ACC112 (cell line): Measurements from ENCODE around the gene CDKN3.

Source experiments
- H2AFZ ChIP-seq: fragments of 200-600 bp; sonication (generic); one replicate; pipeline ENCODE4 v1.6.0; 2017; ENCODE audit warnings: antibody characterized with exemption, low read length; ENCODE audit not compliant: unreplicated experiment
- H3K27ac ChIP-seq: fragments of 200-600 bp; sonication (generic); 2 replicates; pipeline ENCODE4 v1.5.1; 2014; ENCODE audit warnings: low read depth, mild to moderate bottlenecking, antibody characterized with exemption, low read length, moderate library complexity
- H3K27me3 ChIP-seq: fragments of 200-600 bp; sonication (generic); 2 replicates; pipeline ENCODE4 v1.6.1; 2014; ENCODE audit warnings: mild to moderate bottlenecking, antibody characterized with exemption, low read length, moderate library complexity, mixed read lengths; ENCODE audit not compliant: insufficient read depth
- H3K36me3 ChIP-seq: fragments of 200-600 bp; sonication (generic); 2 replicates; pipeline ENCODE4 v1.6.1; 2016; ENCODE audit warnings: mild to moderate bottlenecking, antibody characterized with exemption, low read length, moderate library complexity, mixed read lengths; ENCODE audit not compliant: insufficient read depth
- H3K4me1 ChIP-seq: fragments of 200-600 bp; sonication (generic); one replicate; pipeline ENCODE4 v1.6.1; 2016; ENCODE audit warnings: low read length, mixed read lengths; ENCODE audit not compliant: insufficient read depth, unreplicated experiment, control insufficient read depth
- H3K4me3 ChIP-seq: fragments of 200-600 bp; sonication (generic); 2 replicates; pipeline ENCODE4 v1.5.1; 2014; ENCODE audit warnings: mild to moderate bottlenecking, low read depth, low read length
- H3K79me2 ChIP-seq: fragments of 200-600 bp; sonication (generic); one replicate; pipeline ENCODE4 v1.6.0; 2016; ENCODE audit warnings: low read length; ENCODE audit not compliant: control insufficient read depth, unreplicated experiment, insufficient read depth

CDKN3 gene

DNA sequence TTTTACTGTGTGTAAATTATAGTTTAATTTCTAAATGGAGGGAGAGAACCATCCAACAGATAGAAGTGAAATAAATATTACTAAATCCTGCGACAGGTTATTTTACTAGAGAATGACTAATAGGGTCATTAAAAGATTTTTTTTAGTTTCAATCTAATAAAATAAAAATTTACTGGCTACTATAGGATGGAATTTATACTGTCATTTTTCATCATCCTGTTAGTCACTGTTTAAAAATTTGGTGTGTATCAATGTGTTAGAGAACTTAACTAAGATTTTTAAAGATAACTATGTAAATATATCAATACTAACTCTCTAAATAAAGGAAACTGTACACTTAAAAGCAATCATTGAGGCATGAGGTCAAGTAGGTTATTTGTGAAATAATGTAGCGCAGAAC lies 41.1 kb upstream of the CDKN3 start:
- Histone ChIP-seq H3K27me3 (no peaks in the 10 kb centered on the region), H3K36me3 (no peaks in the 10 kb centered on the region), H3K27ac (peak overlapping the region; percentile 54; the same call in 1 of the 2 replicates), H3K4me1 (peaks cover 14% of the 10 kb centered on the region), H3K79me2 (no peaks in the 10 kb centered on the region), H3K4me3 (no peak overlapping the region), H2AFZ (no peak overlapping the region)

DNA sequence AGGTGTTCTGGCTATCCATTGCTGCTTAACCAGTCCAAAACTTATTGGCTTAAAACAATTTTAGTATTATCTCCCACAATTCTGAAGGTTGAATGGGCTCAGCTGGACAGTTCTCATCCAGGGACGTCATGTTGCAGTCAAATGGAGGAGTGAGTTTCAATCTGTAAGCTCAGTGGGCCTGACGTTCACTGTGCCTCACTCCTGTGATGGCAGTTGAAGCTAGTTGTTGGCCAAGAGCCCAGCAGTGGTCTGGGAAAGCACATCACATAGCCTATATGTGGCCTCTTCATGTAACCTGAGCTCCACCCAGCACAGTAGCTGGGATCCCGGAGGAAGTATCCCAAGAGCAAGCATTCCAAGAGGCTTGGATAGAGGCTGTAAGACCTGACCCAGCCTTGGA lies 40.6 kb upstream of the CDKN3 start:
- Histone ChIP-seq H3K79me2 (no peaks in the 10 kb centered on the region), H2AFZ (no peak overlapping the region), H3K4me3 (no peak overlapping the region), H3K27me3 (no peaks in the 10 kb centered on the region), H3K27ac (peak overlapping the region; percentile 54; the same call in 1 of the 2 replicates), H3K4me1 (peaks cover 14% of the 10 kb centered on the region), H3K36me3 (no peaks in the 10 kb centered on the region)

GRCh38 chr14:54360667-54361066 lies 36.1 kb upstream of the CDKN3 start:
- Histone ChIP-seq H3K27me3 (no peaks in the 10 kb centered on the region), H3K4me1 (peaks cover 22% of the 10 kb centered on the region), H3K79me2 (no peaks in the 10 kb centered on the region), H3K4me3 (no peak overlapping the region), H3K36me3 (no peaks in the 10 kb centered on the region), H3K27ac (no peak overlapping the region), H2AFZ (no peak overlapping the region)

- H2AFZ ChIP-seq = no peak overlapping the region
- H3K79me2 ChIP-seq = no peaks in the 10 kb centered on the region
- no peaks in the 10 kb centered on the region for H3K27me3 ChIP-seq
- no peak overlapping the region for H3K4me3 ChIP-seq
- H3K4me1 ChIP-seq = peaks cover 15% of the 10 kb centered on the region
- H3K27ac ChIP-seq = no peak overlapping the region
- H3K36me3 ChIP-seq = no peaks in the 10 kb centered on the region
Observed at GRCh38 chr14:54362089-54362504, 34.7 kb upstream of the CDKN3 start.

DNA sequence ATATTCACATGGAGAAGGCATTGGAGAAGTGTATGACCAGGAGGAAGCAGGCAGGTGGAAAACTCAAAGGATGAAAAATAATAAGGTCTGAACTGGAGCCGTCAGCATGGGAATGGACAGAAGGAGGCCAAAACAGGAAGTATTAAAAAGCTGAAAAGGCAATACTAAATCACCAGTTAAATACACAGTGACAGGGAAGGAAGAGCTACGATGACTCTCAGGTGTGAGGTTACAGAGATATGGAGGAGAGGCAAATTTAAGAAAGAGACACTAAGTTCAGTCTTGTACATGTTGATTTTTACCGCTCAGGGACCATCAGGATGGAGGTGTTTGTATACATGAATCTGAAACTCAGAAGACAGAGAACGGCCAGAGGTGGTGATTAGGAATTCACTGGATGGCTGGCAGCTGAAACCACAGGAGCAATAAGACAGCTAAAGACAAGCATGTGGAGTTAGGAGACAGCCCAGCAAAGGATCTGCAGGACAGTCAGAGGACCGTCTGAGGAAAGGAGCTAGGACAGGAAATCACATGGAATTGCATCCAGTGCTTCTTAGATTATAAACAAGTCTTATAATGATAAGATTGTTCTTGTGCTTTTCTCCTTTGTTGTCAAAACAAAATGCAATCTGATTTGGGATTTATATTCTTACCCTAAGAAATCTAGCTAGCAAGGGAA lies 33.9 kb upstream of the CDKN3 start:
- Histone ChIP-seq H3K4me3 (no peak overlapping the region), H3K79me2 (no peaks in the 10 kb centered on the region), H3K4me1 (peaks cover 15% of the 10 kb centered on the region), H3K27ac (no peak overlapping the region), H3K27me3 (no peaks in the 10 kb centered on the region), H2AFZ (no peak overlapping the region), H3K36me3 (no peaks in the 10 kb centered on the region)

- Histone ChIP-seq H3K27ac (peak overlapping the region; percentile 2; the same call in 1 of the 2 replicates), H2AFZ (no peak overlapping the region), H3K4me3 (peak overlapping the region; percentile 45)
Observed at GRCh38 chr14:54364555-54365415, 32.0 kb upstream of the CDKN3 start.

GRCh38 chr14:54366736-54367735 lies 29.8 kb upstream of the CDKN3 start:
- H2AFZ ChIP-seq = no peak overlapping the region
- no peak overlapping the region for H3K27ac ChIP-seq
- H3K79me2 ChIP-seq = no peaks in the 10 kb centered on the region
- peaks cover 15% of the 10 kb centered on the region for H3K4me1 ChIP-seq
- no peak overlapping the region for H3K4me3 ChIP-seq
- H3K27me3 ChIP-seq = no peaks in the 10 kb centered on the region
- H3K36me3 ChIP-seq = no peaks in the 10 kb centered on the region

More at GRCh38 chr14:54364555-54365415, 32.0 kb upstream of the CDKN3 start:
- Histone ChIP-seq H3K27me3 (no peaks in the 10 kb centered on the region), H3K79me2 (no peaks in the 10 kb centered on the region), H3K4me1 (peaks cover 15% of the 10 kb centered on the region), H3K36me3 (no peaks in the 10 kb centered on the region)

GRCh38 chr14:54368291-54368690 lies 28.5 kb upstream of the CDKN3 start:
- Histone ChIP-seq H3K27ac (no peak overlapping the region), H3K4me1 (peaks cover 15% of the 10 kb centered on the region), H2AFZ (no peak overlapping the region), H3K79me2 (no peaks in the 10 kb centered on the region), H3K27me3 (no peaks in the 10 kb centered on the region), H3K36me3 (no peaks in the 10 kb centered on the region), H3K4me3 (no peak overlapping the region)

GRCh38 chr14:54369343-54369742 lies 27.5 kb upstream of the CDKN3 start:
- Histone ChIP-seq H3K79me2 (no peaks in the 10 kb centered on the region), H2AFZ (no peak overlapping the region), H3K36me3 (no peaks in the 10 kb centered on the region), H3K4me3 (no peak overlapping the region), H3K4me1 (peaks cover 15% of the 10 kb centered on the region), H3K27ac (no peak overlapping the region), H3K27me3 (no peaks in the 10 kb centered on the region)
